HepG2 (cell line): Measurements from ENCODE around the gene PRKAR2A.

ENCODE experiments used
- CREB3 ChIP-seq: sonication (generic); formaldehyde crosslinking; IDR thresholded peaks from 2 replicates; pipeline ENCODE4 v1.5.0; 2020; ENCODE audit warnings: missing genetic modification reagents
- EZH2 ChIP-seq: conservative IDR thresholded peaks from 2 replicates; pipeline ENCODE4 v1.6.1; 2012; ENCODE audit warnings: mild to moderate bottlenecking, low read depth, low read length, moderate library complexity
- ZBTB42 ChIP-seq: sonication (generic); formaldehyde crosslinking; IDR thresholded peaks from 2 replicates; pipeline ENCODE4 v1.5.0; 2020; ENCODE audit warnings: mild to moderate bottlenecking, missing genetic modification reagents

- TF ChIP-seq ZBTB42 = no peak
- TF ChIP-seq CREB3 (CRISPR knock-in tag) = no peak
- TF ChIP-seq EZH2 = no peak
These were observed 3.7 kb upstream of the PRKAR2A start for GRCh38 chr3:48851407-48851806.
